HepG2 (cell line): Measurements from ENCODE around the gene PXMP4. TPM values are rescaled to one million over a fixed set of nuclear protein-coding genes. Genes with fewer than 3 reads are reported as not detected.

Experiments
- ATF4 ChIP-seq, 2 experiments: fragments of 450-650 bp in 1 of 2; sonication (generic) in 1 of 2; formaldehyde crosslinking; IDR thresholded peaks; 2 replicates each; pipeline versions ENCODE4 v1.5.0 to v1.8.0; 2020 to 2022; ENCODE audit warnings: mild to moderate bottlenecking in 1 of 2, missing genetic modification reagents in 1 of 2
- HOXD1 ChIP-seq: sonication (generic); formaldehyde crosslinking; IDR thresholded peaks from 2 replicates; pipeline ENCODE4 v1.5.0; 2020; ENCODE audit warnings: missing genetic modification reagents
- LCORL ChIP-seq, 2 experiments: fragments of 450-650 bp in 1 of 2; sonication (generic) in 1 of 2; formaldehyde crosslinking in 1 of 2; IDR thresholded peaks; 2 replicates each; pipeline versions ENCODE4 v1.5.0 to v1.6.1; 2017 to 2020; ENCODE audit warnings: antibody characterized with exemption in 1 of 2, missing genetic modification reagents in 1 of 2
- NR2F1 ChIP-seq, 2 experiments: fragments of 450-650 bp in 1 of 2; formaldehyde crosslinking in 1 of 2; IDR thresholded peaks; 2 replicates each; pipeline versions ENCODE4 v1.5.0 to v1.6.1; 2016 to 2020; ENCODE audit warnings: mild to moderate bottlenecking in 1 of 2, missing compliant biosample characterization in 1 of 2, missing genetic modification reagents in 1 of 2, moderate library complexity in 1 of 2
- PHB2 ChIP-seq: fragments of 450-650 bp; IDR thresholded peaks from 2 replicates; pipeline ENCODE4 v1.6.1; 2018; ENCODE audit not compliant: partially characterized antibody
- PHF5A ChIP-seq: IDR thresholded peaks from one replicate; pipeline ENCODE4 v1.6.1; 2018; ENCODE audit warnings: low read depth, missing genetic modification reagents; ENCODE audit not compliant: unreplicated experiment
- ZBTB20 ChIP-seq: sonication (generic); formaldehyde crosslinking; IDR thresholded peaks from 2 replicates; pipeline ENCODE4 v1.8.1; 2023; ENCODE audit warnings: missing genetic modification reagents, low read depth, mild to moderate bottlenecking, borderline replicate concordance
- ZBTB49 ChIP-seq: sonication (generic); formaldehyde crosslinking; IDR thresholded peaks from 2 replicates; pipeline ENCODE4 v1.4.0; 2020; ENCODE audit warnings: missing genetic modification reagents, borderline replicate concordance
- ZNF260 ChIP-seq: sonication (generic); formaldehyde crosslinking; IDR thresholded peaks from 2 replicates; pipeline ENCODE4 v1.4.0; 2020; ENCODE audit warnings: missing genetic modification reagents, low read depth, mild to moderate bottlenecking, borderline replicate concordance
- ZNF292 ChIP-seq: sonication (generic); formaldehyde crosslinking; IDR thresholded peaks from 2 replicates; pipeline ENCODE4 v1.8.1; 2022; ENCODE audit warnings: mild to moderate bottlenecking, low read depth, missing genetic modification reagents, borderline replicate concordance
- ZNF543 ChIP-seq: sonication (generic); formaldehyde crosslinking; IDR thresholded peaks from 2 replicates; pipeline ENCODE4 v1.4.0; 2020; ENCODE audit warnings: mild to moderate bottlenecking, missing genetic modification reagents
- ZNF547 ChIP-seq: sonication (generic); formaldehyde crosslinking; IDR thresholded peaks from 2 replicates; pipeline ENCODE4 v1.5.1; 2020; ENCODE audit warnings: mild to moderate bottlenecking, missing genetic modification reagents
- ZNF614 ChIP-seq: IDR thresholded peaks from 2 replicates; pipeline ENCODE4 v1.6.1; 2018; ENCODE audit warnings: missing biosample characterization, missing genetic modification reagents, inconsistent platforms, borderline replicate concordance
- ZSCAN29 ChIP-seq: sonication (generic); formaldehyde crosslinking; conservative IDR thresholded peaks from 2 replicates; pipeline ENCODE4 v1.4.0; 2020; ENCODE audit warnings: mild to moderate bottlenecking, missing genetic modification reagents
- polyA plus RNA-seq, 8 experiments: library from polyadenylated mRNA; depleted of rRNA in 3 of 8; stranded (reverse) in 7 of 8; unstranded in 1 of 8; fragments of >200 nt; fragmentation: Illumina TruSeq in 4 of 8; extraction: Trizol in 4 of 8; gene quantifications; 2 replicates each; pipeline versions ENCODE4 v1.2.1 to v1.2.3, GENCODE V29; 2011 to 2016; ENCODE audit warnings: low read depth in 4 of 8, missing spikeins in 1 of 8, mixed read lengths in 1 of 8; ENCODE audit not compliant: insufficient read depth in 1 of 8
- total RNA-seq, 5 experiments: library from RNA; depleted of rRNA; stranded (reverse); fragments of >200 nt; fragmentation: Illumina TruSeq; extraction: Trizol; gene quantifications; 2 replicates each; pipeline ENCODE4 v1.2.3, GENCODE V29; 2016; ENCODE audit warnings: low read depth in 1 of 5
- TF ChIP-seq, protein P1 (sequence below): sonication (generic); formaldehyde crosslinking; IDR thresholded peaks from 2 replicates; pipeline ENCODE4 v1.5.1; 2020; ENCODE audit warnings: mild to moderate bottlenecking, missing genetic modification reagents
- TF ChIP-seq, protein P2 (sequence below): sonication (generic); formaldehyde crosslinking; conservative IDR thresholded peaks from 2 replicates; pipeline ENCODE4 v1.4.0; 2020; ENCODE audit warnings: missing genetic modification reagents
- TF ChIP-seq, protein P3 (sequence below): sonication (generic); formaldehyde crosslinking; IDR thresholded peaks from 2 replicates; pipeline ENCODE4 v1.5.1; 2020; ENCODE audit warnings: missing genetic modification reagents, mild to moderate bottlenecking, borderline replicate concordance

Gene PXMP4
- total and polyA plus RNA-seq, 2 of the 13 experiments (the other 11 are each of a cell fraction or from before 2014, with no cell fraction given), result not detected

DNA sequence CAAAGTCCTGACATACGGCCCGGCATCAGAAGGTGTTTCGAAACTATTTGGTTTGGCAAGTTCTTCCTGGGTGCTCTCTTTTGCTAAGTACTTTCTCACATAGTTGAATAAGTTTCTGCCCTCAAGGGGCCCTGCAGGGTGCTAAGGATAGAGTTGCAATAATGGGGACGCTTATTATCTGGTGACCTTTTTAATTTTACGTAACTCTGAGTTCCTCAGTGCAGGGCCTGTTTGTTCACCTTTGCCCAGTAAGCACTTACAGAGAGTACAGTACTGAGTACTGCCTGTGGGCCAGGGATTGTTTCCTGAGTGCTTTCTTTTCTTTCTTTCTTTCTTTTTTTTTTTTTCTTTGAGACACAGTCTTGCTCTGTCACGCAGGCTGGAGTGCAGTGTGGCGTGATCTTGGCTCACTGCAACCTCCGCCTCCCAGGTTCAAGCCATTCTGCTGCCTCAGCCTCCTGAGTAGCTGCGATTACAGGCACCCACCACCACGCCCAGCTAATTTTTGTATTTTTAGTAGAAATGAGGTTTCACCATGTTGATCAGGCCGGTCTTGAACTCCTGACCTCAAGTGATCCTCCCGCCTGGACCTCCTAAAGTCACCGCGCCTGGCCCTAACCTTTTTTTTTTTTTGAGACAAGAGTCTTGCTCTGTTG is 4.5 kb upstream of the PXMP4 start (continued):
- TF ChIP-seq, protein P1, sequence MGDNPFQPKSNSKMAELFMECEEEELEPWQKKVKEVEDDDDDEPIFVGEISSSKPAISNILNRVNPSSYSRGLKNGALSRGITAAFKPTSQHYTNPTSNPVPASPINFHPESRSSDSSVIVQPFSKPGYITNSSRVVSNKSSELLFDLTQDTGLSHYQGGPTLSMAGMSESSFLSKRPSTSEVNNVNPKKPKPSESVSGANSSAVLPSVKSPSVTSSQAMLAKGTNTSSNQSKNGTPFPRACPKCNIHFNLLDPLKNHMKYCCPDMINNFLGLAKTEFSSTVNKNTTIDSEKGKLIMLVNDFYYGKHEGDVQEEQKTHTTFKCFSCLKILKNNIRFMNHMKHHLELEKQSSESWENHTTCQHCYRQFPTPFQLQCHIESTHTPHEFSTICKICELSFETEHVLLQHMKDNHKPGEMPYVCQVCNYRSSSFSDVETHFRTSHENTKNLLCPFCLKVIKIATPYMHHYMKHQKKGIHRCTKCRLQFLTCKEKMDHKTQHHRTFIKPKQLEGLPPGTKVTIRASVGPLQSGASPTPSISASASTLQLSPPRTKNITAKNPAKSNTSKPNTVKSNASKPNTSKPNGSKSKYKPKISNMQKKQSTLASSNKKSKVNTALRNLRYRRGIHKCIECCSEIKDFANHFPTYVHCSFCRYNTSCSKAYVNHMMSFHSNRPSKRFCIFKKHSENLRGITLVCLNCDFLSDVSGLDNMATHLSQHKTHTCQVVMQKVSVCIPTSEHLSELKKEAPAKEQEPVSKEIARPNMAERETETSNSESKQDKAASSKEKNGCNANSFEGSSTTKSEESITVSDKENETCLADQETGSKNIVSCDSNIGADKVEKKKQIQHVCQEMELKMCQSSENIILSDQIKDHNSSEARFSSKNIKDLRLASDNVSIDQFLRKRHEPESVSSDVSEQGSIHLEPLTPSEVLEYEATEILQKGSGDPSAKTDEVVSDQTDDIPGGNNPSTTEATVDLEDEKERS (CRISPR knock-in tag), result peak; percentile 27; the same call in 1 of the 2 replicates
- TF ChIP-seq ZSCAN29 (0 out of 2 replicates have a peak, but pooled peaks have one; percentile 71), ZNF547 (CRISPR knock-in tag) (no peak), ZNF292 (CRISPR knock-in tag) (peak; percentile 40), ZBTB20 (CRISPR knock-in tag) (no peak), NR2F1 (CRISPR knock-in tag; IDR thresholded peaks at IDR 0.05) (peak in 1 of 2 experiments; percentile 40; a peak in 1 of 4 replicates), ATF4 (CRISPR knock-in tag; IDR thresholded peaks at IDR 0.05) (no peak), ZNF260 (CRISPR knock-in tag) (no peak), HOXD1 (no peak), PHF5A (no peak), ZBTB49 (CRISPR knock-in tag) (no peak), LCORL (IDR thresholded peaks at IDR 0.05) (no peak), LCORL (CRISPR knock-in tag; IDR thresholded peaks at IDR 0.05) (peak; percentile 66), ZNF614 (CRISPR knock-in tag) (peak; percentile 85; the same call in 1 of the 2 replicates), PHB2 (no peak), ZNF543 (CRISPR knock-in tag) (0 out of 2 replicates have a peak, but pooled peaks have one; percentile 43)
- TF ChIP-seq, protein P2, sequence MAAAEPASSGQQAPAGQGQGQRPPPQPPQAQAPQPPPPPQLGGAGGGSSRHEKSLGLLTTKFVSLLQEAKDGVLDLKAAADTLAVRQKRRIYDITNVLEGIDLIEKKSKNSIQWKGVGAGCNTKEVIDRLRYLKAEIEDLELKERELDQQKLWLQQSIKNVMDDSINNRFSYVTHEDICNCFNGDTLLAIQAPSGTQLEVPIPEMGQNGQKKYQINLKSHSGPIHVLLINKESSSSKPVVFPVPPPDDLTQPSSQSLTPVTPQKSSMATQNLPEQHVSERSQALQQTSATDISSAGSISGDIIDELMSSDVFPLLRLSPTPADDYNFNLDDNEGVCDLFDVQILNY (CRISPR knock-in tag), result no peak
- TF ChIP-seq, protein P3, sequence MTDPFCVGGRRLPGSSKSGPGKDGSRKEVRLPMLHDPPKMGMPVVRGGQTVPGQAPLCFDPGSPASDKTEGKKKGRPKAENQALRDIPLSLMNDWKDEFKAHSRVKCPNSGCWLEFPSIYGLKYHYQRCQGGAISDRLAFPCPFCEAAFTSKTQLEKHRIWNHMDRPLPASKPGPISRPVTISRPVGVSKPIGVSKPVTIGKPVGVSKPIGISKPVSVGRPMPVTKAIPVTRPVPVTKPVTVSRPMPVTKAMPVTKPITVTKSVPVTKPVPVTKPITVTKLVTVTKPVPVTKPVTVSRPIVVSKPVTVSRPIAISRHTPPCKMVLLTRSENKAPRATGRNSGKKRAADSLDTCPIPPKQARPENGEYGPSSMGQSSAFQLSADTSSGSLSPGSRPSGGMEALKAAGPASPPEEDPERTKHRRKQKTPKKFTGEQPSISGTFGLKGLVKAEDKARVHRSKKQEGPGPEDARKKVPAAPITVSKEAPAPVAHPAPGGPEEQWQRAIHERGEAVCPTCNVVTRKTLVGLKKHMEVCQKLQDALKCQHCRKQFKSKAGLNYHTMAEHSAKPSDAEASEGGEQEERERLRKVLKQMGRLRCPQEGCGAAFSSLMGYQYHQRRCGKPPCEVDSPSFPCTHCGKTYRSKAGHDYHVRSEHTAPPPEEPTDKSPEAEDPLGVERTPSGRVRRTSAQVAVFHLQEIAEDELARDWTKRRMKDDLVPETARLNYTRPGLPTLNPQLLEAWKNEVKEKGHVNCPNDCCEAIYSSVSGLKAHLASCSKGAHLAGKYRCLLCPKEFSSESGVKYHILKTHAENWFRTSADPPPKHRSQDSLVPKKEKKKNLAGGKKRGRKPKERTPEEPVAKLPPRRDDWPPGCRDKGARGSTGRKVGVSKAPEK (CRISPR knock-in tag), result peak; percentile 58; the same call in 1 of the 2 replicates
